ENCODE data around the gene POU6F1. TPM values are rescaled to one million over a fixed set of nuclear protein-coding genes. Genes with fewer than 3 reads are reported as not detected.

POU6F1 gene
- total and polyA plus RNA-seq, 10 of the 15 experiments (the other 5 are each of a cell fraction or from before 2014, with no cell fraction given) = 0.26 to 4.2 (median 1.2) TPM

- H3K9me3 ChIP-seq (replicated peaks; ENCODE audit: control insufficient read depth, insufficient read depth, low read length) = no peaks in the 10 kb centered on the region
- FAIRE-seq (no peak), ATAC-seq (no peak), DNase-seq (ENCODE audit: low read depth, low spot score) (no peak)
- no peaks in the 10 kb centered on the region for H3K36me3 ChIP-seq (ENCODE audit: control insufficient read depth in 2 of 2, insufficient read depth in 2 of 2, low read length in 1 of 2)
- H3K79me2 ChIP-seq (ENCODE audit: control insufficient read depth, insufficient read depth, low read length) = no peaks in the 10 kb centered on the region
- ChIA-PET CTCF (interaction anchor here (0.8 kb wide), 1 partner anchor 168 kb away, joined by 3 read pairs; no protein-coding TSS in a partner anchor), RAD21 (ENCODE audit: unreplicated experiment) (no interaction called here), SMC1A (ENCODE audit: uncharacterized antibody, unreplicated experiment) (no interaction called here), POLR2A (no interaction called here)
- intact Hi-C loops (cut with micrococcal nuclease; ENCODE audit: unreplicated experiment) = no loop called here
- H4K20me1 ChIP-seq (ENCODE audit: control insufficient read depth, insufficient read depth) = no peaks in the 10 kb centered on the region
- BruUV-seq (replicated peaks) = no TSS peak
- no peak overlapping the region for H3K4me3 ChIP-seq
- TF ChIP-seq HDAC6 (IDR thresholded peaks at IDR 0.05; ENCODE audit: unreplicated experiment) (no peak), ATF2 (IDR thresholded peaks at IDR 0.05; ENCODE audit: low read length) (no peak), SMC3 (IDR thresholded peaks at IDR 0.05; ENCODE audit: borderline replicate concordance, low read length) (no peak), ZNF384 (IDR thresholded peaks at IDR 0.05; ENCODE audit: borderline replicate concordance, low read depth, low read length) (no peak), KDM1A (IDR thresholded peaks at IDR 0.05; ENCODE audit: borderline replicate concordance) (no peak), BMI1 (IDR thresholded peaks at IDR 0.05; ENCODE audit: borderline replicate concordance) (no peak), ZBTB40 (IDR thresholded peaks at IDR 0.05; ENCODE audit: borderline replicate concordance) (no peak), PML (IDR thresholded peaks at IDR 0.05; ENCODE audit: low read length) (no peak), RBBP5 (conservative IDR thresholded peaks at IDR 0.05) (no peak), PBX3 (IDR thresholded peaks at IDR 0.05; ENCODE audit: insufficient replicate concordance, low read depth, low read length) (no peak), ZNF217 (IDR thresholded peaks at IDR 0.05) (no peak), ZNF274 (IDR thresholded peaks at IDR 0.05; ENCODE audit: insufficient read depth, insufficient read length) (no peak)
- in situ Hi-C loops (cut with MboI) = no loop called here
- H3K4me2 ChIP-seq (ENCODE audit: control insufficient read depth, insufficient read depth) = no peak overlapping the region
- no peak overlapping the region for H3K27ac ChIP-seq (ENCODE audit: control insufficient read depth, insufficient read depth)
- 69% methylated on average over 7 of the region's 7 CpGs for WGBS (ENCODE audit: insufficient coverage, insufficient replicate concordance, low lambda C conversion rate, missing lambda C conversion rate)
- H3K9ac ChIP-seq (ENCODE audit: control insufficient read depth, insufficient read depth, low read length) = no peak overlapping the region
- H3K4me1 ChIP-seq (ENCODE audit: control insufficient read depth, insufficient read depth, low read length) = no peaks in the 10 kb centered on the region
- H3K27me3 ChIP-seq (replicated peaks in 1 of 2; ENCODE audit: control insufficient read depth in 2 of 2, insufficient read depth in 2 of 2, low read length in 1 of 2) = no peaks in the 10 kb centered on the region
- no peak overlapping the region for H2AFZ ChIP-seq (ENCODE audit: control insufficient read depth, low read depth, low read length)
Observed at GRCh38 chr12:51195841-51196240, 22.0 kb downstream of the POU6F1 start.
